WTC11 (cell line): Measurements from ENCODE around the gene C9. TPM values are rescaled to one million over a fixed set of nuclear protein-coding genes. Genes with fewer than 3 reads are reported as not detected.

Experiments
- ATAC-seq: fragments of 200-7000 bp; cut with Tn5 transposase; 2 replicates; pipeline ENCODE4 v1.10.0; 2021; ENCODE audit warnings: mild to moderate bottlenecking, moderate library complexity
- CTCF ChIA-PET: fragments of 300-600 bp; sonication (Branson Sonifier 250); formaldehyde crosslinking; loops from one replicate; lab custom pipeline; 2021; ENCODE audit warnings: antibody characterized with exemption; lab: Charles Lee
- POLR2A ChIA-PET: fragments of 350-600 bp; sonication (Branson Sonifier 250); formaldehyde crosslinking; loops from one replicate; lab custom pipeline; 2021; ENCODE audit warnings: antibody characterized with exemption; lab: Charles Lee
- DNase-seq: peaks from one replicate; pipeline ENCODE4 v3.0.0; 2021; ENCODE audit warnings: low spot score
- H3K27ac Mint-ChIP-seq: 2 replicates; pipeline ENCODE4 v1.8.0; 2021; ENCODE audit warnings: mixed read lengths
- H3K27me3 Mint-ChIP-seq: 2 replicates; pipeline ENCODE4 v1.8.0; 2021; ENCODE audit warnings: low read depth, mild to moderate bottlenecking, moderate library complexity, mixed read lengths
- H3K36me3 Mint-ChIP-seq: 2 replicates; pipeline ENCODE4 v1.8.0; 2021; ENCODE audit warnings: mixed read lengths
- H3K4me1 Mint-ChIP-seq: 2 replicates; pipeline ENCODE4 v1.8.0; 2022; ENCODE audit warnings: mixed read lengths
- H3K4me3 Mint-ChIP-seq: 2 replicates; pipeline ENCODE4 v1.8.0; 2021; ENCODE audit warnings: mild to moderate bottlenecking, moderate library complexity, mixed read lengths
- H3K9me3 Mint-ChIP-seq: 2 replicates; pipeline ENCODE4 v1.8.0; 2021; ENCODE audit warnings: mixed read lengths
- ETV6 ChIP-seq: sonication (generic); formaldehyde crosslinking; IDR thresholded peaks from 2 replicates; pipeline ENCODE4 v1.8.1; 2022; ENCODE audit warnings: mild to moderate bottlenecking, missing genetic modification reagents
- HMGA2 ChIP-seq: fragments of 250-450 bp; sonication (Bioruptor Pico); IDR thresholded peaks from 2 replicates; pipeline ENCODE4 v1.4.0; 2021; ENCODE audit warnings: mild to moderate bottlenecking, moderate library complexity
- JUN ChIP-seq: sonication (generic); formaldehyde crosslinking; IDR thresholded peaks from 2 replicates; pipeline ENCODE4 v1.8.0; 2023; ENCODE audit warnings: mild to moderate bottlenecking, missing genetic modification reagents
- NFATC4 ChIP-seq: fragments of 250-450 bp; sonication (Bioruptor Pico); IDR thresholded peaks from 2 replicates; pipeline ENCODE4 v1.9.0; 2021; ENCODE audit warnings: mild to moderate bottlenecking
- NFE2L1 ChIP-seq: sonication (generic); formaldehyde crosslinking; IDR thresholded peaks from 2 replicates; pipeline ENCODE4 v1.8.1; 2023; ENCODE audit warnings: missing genetic modification reagents
- NR2C2 ChIP-seq: sonication (generic); formaldehyde crosslinking; IDR thresholded peaks from 2 replicates; pipeline ENCODE4 v1.8.0; 2022; ENCODE audit warnings: mild to moderate bottlenecking, missing genetic modification reagents
- NR3C1 ChIP-seq: sonication (generic); formaldehyde crosslinking; conservative IDR thresholded peaks from 2 replicates; pipeline ENCODE4 v1.8.1; 2023; ENCODE audit warnings: low read depth, mild to moderate bottlenecking, missing genetic modification reagents
- SP1 ChIP-seq: sonication (generic); formaldehyde crosslinking; conservative IDR thresholded peaks from 2 replicates; pipeline ENCODE4 v1.8.1; 2022; ENCODE audit warnings: missing genetic modification reagents
- TEAD4 ChIP-seq: sonication (generic); formaldehyde crosslinking; IDR thresholded peaks from 2 replicates; pipeline ENCODE4 v1.8.0; 2022; ENCODE audit warnings: mild to moderate bottlenecking, missing genetic modification reagents
- ZNF671 ChIP-seq: fragments of 250-450 bp; sonication (Bioruptor Pico); IDR thresholded peaks from 2 replicates; pipeline ENCODE4 v1.8.0; 2021; ENCODE audit warnings: mild to moderate bottlenecking
- total RNA-seq: library from RNA; stranded (reverse); gene quantifications from 3 replicates; pipeline ENCODE4 v1.2.3, GENCODE V29; 2021
- TF ChIP-seq, protein P1 (sequence below): sonication (generic); formaldehyde crosslinking; IDR thresholded peaks from 2 replicates; pipeline ENCODE4 v1.8.0; 2023; ENCODE audit warnings: missing genetic modification reagents, mild to moderate bottlenecking, borderline replicate concordance
- TF ChIP-seq, protein P2 (sequence below): fragments of 250-450 bp; sonication (Bioruptor Pico); IDR thresholded peaks from 2 replicates; pipeline ENCODE4 v1.9.0; 2021; ENCODE audit warnings: mild to moderate bottlenecking
- TF ChIP-seq, protein P3 (sequence below): sonication (generic); formaldehyde crosslinking; IDR thresholded peaks from 2 replicates; pipeline ENCODE4 v1.8.1; 2022; ENCODE audit warnings: low read depth, mild to moderate bottlenecking, moderate library complexity, missing genetic modification reagents, borderline replicate concordance
- TF ChIP-seq, protein P4 (sequence below): fragments of 250-450 bp; sonication (Bioruptor Pico); IDR thresholded peaks from 2 replicates; pipeline ENCODE4 v1.9.0; 2021; ENCODE audit warnings: mild to moderate bottlenecking
- TF ChIP-seq, protein P5 (sequence below): sonication (generic); formaldehyde crosslinking; IDR thresholded peaks from 2 replicates; pipeline ENCODE4 v1.8.0; 2022; ENCODE audit warnings: mild to moderate bottlenecking, missing genetic modification reagents
- TF ChIP-seq, protein P6 (sequence below): sonication (generic); formaldehyde crosslinking; IDR thresholded peaks from 2 replicates; pipeline ENCODE4 v1.8.0; 2022; ENCODE audit warnings: mild to moderate bottlenecking, missing genetic modification reagents
- TF ChIP-seq, protein P7 (sequence below): sonication (generic); formaldehyde crosslinking; IDR thresholded peaks from 2 replicates; pipeline ENCODE4 v1.8.1; 2022; ENCODE audit warnings: mild to moderate bottlenecking, missing genetic modification reagents, moderate library complexity, borderline replicate concordance

C9 gene
- total RNA-seq, 1 experiment from 2014 or later, result 0.07 TPM

DNA sequence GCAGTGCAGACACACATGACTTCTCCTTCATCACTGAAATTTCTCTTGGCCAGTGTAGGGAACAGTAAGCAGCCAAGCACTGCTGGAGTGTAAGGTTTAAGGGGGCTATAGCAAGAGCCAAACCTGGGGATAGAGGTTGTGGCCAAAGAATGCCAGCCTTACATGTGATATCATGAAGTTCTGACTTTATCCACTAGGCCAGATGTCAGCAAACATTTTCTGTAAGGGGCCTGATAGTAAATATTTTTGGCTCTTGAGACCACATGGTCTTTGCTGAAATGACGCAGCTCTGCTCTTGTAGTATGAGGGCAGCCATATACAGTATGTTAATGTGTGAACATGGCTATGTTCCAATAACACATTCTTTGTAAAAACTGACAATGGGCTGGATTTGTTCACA is 115.2 kb downstream of the C9 start (continued):
- TF ChIP-seq, protein P1, sequence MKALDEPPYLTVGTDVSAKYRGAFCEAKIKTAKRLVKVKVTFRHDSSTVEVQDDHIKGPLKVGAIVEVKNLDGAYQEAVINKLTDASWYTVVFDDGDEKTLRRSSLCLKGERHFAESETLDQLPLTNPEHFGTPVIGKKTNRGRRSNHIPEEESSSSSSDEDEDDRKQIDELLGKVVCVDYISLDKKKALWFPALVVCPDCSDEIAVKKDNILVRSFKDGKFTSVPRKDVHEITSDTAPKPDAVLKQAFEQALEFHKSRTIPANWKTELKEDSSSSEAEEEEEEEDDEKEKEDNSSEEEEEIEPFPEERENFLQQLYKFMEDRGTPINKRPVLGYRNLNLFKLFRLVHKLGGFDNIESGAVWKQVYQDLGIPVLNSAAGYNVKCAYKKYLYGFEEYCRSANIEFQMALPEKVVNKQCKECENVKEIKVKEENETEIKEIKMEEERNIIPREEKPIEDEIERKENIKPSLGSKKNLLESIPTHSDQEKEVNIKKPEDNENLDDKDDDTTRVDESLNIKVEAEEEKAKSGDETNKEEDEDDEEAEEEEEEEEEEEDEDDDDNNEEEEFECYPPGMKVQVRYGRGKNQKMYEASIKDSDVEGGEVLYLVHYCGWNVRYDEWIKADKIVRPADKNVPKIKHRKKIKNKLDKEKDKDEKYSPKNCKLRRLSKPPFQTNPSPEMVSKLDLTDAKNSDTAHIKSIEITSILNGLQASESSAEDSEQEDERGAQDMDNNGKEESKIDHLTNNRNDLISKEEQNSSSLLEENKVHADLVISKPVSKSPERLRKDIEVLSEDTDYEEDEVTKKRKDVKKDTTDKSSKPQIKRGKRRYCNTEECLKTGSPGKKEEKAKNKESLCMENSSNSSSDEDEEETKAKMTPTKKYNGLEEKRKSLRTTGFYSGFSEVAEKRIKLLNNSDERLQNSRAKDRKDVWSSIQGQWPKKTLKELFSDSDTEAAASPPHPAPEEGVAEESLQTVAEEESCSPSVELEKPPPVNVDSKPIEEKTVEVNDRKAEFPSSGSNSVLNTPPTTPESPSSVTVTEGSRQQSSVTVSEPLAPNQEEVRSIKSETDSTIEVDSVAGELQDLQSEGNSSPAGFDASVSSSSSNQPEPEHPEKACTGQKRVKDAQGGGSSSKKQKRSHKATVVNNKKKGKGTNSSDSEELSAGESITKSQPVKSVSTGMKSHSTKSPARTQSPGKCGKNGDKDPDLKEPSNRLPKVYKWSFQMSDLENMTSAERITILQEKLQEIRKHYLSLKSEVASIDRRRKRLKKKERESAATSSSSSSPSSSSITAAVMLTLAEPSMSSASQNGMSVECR, result no peak
- TF ChIP-seq, protein P2, sequence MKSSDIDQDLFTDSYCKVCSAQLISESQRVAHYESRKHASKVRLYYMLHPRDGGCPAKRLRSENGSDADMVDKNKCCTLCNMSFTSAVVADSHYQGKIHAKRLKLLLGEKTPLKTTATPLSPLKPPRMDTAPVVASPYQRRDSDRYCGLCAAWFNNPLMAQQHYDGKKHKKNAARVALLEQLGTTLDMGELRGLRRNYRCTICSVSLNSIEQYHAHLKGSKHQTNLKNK (CRISPR knock-in tag), result no peak
- TF ChIP-seq NR3C1 (CRISPR knock-in tag), result no peak

DNA sequence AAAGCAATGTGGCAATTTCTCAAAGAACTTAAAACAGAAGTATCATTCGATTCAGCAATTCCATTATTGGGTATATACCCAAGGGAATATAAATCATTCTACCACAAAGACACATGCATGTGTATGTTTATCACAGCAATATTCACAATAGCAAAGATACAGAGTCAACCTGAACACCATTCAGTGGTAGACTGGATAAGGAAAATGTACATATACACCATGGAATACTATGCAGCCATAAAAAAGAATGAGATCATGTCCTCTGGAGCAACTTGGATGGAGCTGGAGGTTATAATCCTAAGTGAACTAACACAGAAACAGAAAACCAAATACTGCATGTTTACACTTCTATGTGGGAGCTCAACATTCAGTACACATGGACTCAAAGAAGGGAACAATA is 123.5 kb downstream of the C9 start:
- no peak for DNase-seq
- TF ChIP-seq NR2C2 (CRISPR knock-in tag), result no peak
- no peak for TF ChIP-seq HMGA2 (CRISPR knock-in tag)
- TF ChIP-seq, all 79 proteins: peak for 0
- Mint-ChIP-seq H3K27ac (no peak overlapping the region), H3K36me3 (no peaks in the 10 kb centered on the region; the same call in 1 of the 2 replicates), H3K4me1 (no peaks in the 10 kb centered on the region), H3K27me3 (no peaks in the 10 kb centered on the region), H3K4me3 (no peak overlapping the region), H3K9me3 (peaks cover 21% of the 10 kb centered on the region)
- POLR2A ChIA-PET, result no interaction called here
- no peak for ATAC-seq
- CTCF ChIA-PET, result no interaction called here

DNA sequence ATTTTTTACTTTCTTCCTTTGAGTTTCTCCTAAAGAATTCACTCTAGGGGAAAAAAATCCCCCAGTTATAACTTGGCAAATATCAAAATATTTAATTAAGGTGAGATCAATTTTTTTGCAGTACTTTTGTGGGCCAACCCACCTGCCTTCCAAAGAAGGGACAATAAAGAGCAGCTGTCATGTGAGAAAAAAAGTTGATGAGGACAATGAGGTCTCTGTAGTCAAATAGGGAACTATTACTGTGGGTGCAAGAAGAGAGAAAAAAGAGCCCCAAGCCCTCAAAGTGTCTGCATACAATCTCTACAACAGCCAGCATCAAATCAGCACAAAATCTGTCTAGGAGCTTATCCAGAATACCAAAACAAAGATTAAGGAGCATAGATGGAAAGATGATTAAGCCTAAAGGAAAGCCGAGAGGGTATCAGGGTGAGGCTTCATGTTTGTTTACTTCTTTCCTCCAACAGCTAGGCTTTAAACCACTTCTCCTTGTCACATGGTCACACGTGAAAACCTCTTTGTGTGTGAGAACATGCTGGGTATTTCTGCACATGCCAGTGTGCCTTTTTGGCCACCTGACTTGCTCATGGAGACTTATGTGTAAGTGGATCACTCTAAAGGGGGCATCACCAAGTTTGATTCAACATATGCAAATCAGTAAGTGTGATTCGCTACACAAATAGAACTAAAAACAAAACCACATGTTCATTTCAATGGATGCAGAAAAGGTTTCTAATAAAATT is 125.8 kb downstream of the C9 start:
- DNase-seq, result no peak
- Mint-ChIP-seq H3K36me3 (no peaks in the 10 kb centered on the region; the same call in 1 of the 2 replicates), H3K27ac (no peak overlapping the region), H3K4me3 (no peak overlapping the region), H3K4me1 (no peaks in the 10 kb centered on the region), H3K9me3 (peaks cover 24% of the 10 kb centered on the region), H3K27me3 (no peaks in the 10 kb centered on the region)
- ChIA-PET POLR2A (no interaction called here), CTCF (no interaction called here)
- no peak for ATAC-seq
- TF ChIP-seq ETV6 (CRISPR knock-in tag) (no peak), JUN (CRISPR knock-in tag) (no peak), NFE2L1 (CRISPR knock-in tag) (no peak), ZNF671 (CRISPR knock-in tag) (no peak), NFATC4 (CRISPR knock-in tag) (no peak), SP1 (CRISPR knock-in tag) (no peak), TEAD4 (CRISPR knock-in tag) (no peak), HMGA2 (CRISPR knock-in tag) (no peak)
- TF ChIP-seq, protein P3, sequence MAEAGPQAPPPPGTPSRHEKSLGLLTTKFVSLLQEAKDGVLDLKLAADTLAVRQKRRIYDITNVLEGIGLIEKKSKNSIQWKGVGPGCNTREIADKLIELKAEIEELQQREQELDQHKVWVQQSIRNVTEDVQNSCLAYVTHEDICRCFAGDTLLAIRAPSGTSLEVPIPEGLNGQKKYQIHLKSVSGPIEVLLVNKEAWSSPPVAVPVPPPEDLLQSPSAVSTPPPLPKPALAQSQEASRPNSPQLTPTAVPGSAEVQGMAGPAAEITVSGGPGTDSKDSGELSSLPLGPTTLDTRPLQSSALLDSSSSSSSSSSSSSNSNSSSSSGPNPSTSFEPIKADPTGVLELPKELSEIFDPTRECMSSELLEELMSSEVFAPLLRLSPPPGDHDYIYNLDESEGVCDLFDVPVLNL (CRISPR knock-in tag), result no peak
- TF ChIP-seq, protein P4, sequence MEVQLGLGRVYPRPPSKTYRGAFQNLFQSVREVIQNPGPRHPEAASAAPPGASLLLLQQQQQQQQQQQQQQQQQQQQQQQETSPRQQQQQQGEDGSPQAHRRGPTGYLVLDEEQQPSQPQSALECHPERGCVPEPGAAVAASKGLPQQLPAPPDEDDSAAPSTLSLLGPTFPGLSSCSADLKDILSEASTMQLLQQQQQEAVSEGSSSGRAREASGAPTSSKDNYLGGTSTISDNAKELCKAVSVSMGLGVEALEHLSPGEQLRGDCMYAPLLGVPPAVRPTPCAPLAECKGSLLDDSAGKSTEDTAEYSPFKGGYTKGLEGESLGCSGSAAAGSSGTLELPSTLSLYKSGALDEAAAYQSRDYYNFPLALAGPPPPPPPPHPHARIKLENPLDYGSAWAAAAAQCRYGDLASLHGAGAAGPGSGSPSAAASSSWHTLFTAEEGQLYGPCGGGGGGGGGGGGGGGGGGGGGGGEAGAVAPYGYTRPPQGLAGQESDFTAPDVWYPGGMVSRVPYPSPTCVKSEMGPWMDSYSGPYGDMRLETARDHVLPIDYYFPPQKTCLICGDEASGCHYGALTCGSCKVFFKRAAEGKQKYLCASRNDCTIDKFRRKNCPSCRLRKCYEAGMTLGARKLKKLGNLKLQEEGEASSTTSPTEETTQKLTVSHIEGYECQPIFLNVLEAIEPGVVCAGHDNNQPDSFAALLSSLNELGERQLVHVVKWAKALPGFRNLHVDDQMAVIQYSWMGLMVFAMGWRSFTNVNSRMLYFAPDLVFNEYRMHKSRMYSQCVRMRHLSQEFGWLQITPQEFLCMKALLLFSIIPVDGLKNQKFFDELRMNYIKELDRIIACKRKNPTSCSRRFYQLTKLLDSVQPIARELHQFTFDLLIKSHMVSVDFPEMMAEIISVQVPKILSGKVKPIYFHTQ (CRISPR knock-in tag), result no peak
- TF ChIP-seq, protein P5, sequence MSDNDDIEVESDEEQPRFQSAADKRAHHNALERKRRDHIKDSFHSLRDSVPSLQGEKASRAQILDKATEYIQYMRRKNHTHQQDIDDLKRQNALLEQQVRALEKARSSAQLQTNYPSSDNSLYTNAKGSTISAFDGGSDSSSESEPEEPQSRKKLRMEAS (CRISPR knock-in tag), result no peak
- TF ChIP-seq, protein P6, sequence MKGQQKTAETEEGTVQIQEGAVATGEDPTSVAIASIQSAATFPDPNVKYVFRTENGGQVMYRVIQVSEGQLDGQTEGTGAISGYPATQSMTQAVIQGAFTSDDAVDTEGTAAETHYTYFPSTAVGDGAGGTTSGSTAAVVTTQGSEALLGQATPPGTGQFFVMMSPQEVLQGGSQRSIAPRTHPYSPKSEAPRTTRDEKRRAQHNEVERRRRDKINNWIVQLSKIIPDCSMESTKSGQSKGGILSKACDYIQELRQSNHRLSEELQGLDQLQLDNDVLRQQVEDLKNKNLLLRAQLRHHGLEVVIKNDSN (CRISPR knock-in tag), result no peak
- TF ChIP-seq, protein P1, result no peak
- TF ChIP-seq, protein P7, sequence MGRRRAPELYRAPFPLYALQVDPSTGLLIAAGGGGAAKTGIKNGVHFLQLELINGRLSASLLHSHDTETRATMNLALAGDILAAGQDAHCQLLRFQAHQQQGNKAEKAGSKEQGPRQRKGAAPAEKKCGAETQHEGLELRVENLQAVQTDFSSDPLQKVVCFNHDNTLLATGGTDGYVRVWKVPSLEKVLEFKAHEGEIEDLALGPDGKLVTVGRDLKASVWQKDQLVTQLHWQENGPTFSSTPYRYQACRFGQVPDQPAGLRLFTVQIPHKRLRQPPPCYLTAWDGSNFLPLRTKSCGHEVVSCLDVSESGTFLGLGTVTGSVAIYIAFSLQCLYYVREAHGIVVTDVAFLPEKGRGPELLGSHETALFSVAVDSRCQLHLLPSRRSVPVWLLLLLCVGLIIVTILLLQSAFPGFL, result no peak
